SK-N-MC (cell line): ENCODE data around the gene PCBD1.

Source experiments
- EZH2 ChIP-seq: fragments of 200-600 bp; sonication (generic); IDR thresholded peaks from one replicate; pipeline ENCODE4 v1.6.1; 2017; ENCODE audit warnings: antibody characterized with exemption
- FOXP2 ChIP-seq: optimal IDR thresholded peaks from 2 replicates; pipeline ENCODE3; 2011; ENCODE audit warnings: mild to moderate bottlenecking, moderate library complexity; ENCODE audit not compliant: insufficient read depth; ENCODE audit errors: extremely low read length, control extremely low read depth
- POLR2AphosphoS5 ChIP-seq: IDR thresholded peaks from 2 replicates; pipeline ENCODE4 v1.6.1; 2012; ENCODE audit warnings: mild to moderate bottlenecking, low read depth, low read length, borderline replicate concordance

DNA sequence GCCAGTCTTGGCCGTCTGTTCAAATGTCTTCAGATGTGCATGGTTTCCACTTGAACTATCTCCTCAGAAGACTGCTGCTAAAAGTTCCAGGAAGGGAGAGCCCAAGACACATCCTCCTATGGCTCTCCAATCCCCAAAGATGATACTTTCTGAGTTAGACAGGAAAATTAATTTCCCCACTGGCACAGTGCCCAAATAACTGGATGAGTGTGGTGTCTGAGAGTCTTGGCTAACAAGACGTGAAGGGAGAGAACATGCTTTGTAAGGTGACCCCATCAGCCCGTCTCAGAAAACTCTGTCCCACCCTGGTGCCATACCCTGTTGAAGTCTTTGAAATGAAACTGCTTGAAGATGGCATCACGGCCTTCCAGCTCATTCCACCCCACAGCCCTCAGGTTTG lies 2.9 kb downstream of the PCBD1 start:
- no peak for TF ChIP-seq EZH2
- TF ChIP-seq POLR2AphosphoS5 = no peak
- TF ChIP-seq FOXP2 = no peak
